Gastrocnemius medialis (tissue), 4 donors: ENCODE results near the gene PLXNC1. TPM values are rescaled to one million over a fixed set of nuclear protein-coding genes. Genes with fewer than 3 reads are reported as not detected.

ENCODE experiments used
- ATAC-seq, 2 donors: fragments of 150-250 bp; one replicate each; pipeline ENCODE4 v1.9.1; 2016
- DNase-seq, 2 donors: peaks; one replicate each; pipeline ENCODE4 v3.0.0-alpha.2; 2019
- H3K27ac ChIP-seq, 4 donors: fragments of 200-600 bp; sonication (generic); 1 replicate in 1 of 4; 2 replicates in 3 of 4; pipeline ENCODE4 v1.5.1; 2016 to 2018; ENCODE audit warnings: mild to moderate bottlenecking in 2 of 4, moderate library complexity in 1 of 4
- H3K27me3 ChIP-seq, 3 donors: fragments of 200-600 bp; sonication (generic) in 2 of 3; 1 replicate in 1 of 3; 2 replicates in 2 of 3; pipeline versions ENCODE4 v1.5.1 to v1.6.0; 2016 to 2019; ENCODE audit warnings: mild to moderate bottlenecking in 1 of 3, moderate library complexity in 1 of 3
- H3K36me3 ChIP-seq, 2 donors: fragments of 200-600 bp; sonication (generic) in 1 of 2; one replicate each; pipeline ENCODE4 v1.5.1; 2017 to 2018
- H3K4me1 ChIP-seq, 2 donors: fragments of 200-600 bp; sonication (generic) in 1 of 2; one replicate each; pipeline ENCODE4 v1.5.1; 2016 to 2017; ENCODE audit warnings: mild to moderate bottlenecking in 2 of 2
- H3K4me3 ChIP-seq, 4 donors: fragments of 200-600 bp; sonication (generic) in 3 of 4; 1 replicate in 1 of 4; 2 replicates in 3 of 4; pipeline ENCODE4 v1.5.1; 2016 to 2019; ENCODE audit warnings: mild to moderate bottlenecking in 2 of 4
- H3K9me3 ChIP-seq, 3 donors: fragments of 200-600 bp; sonication (generic) in 2 of 3; 1 replicate in 1 of 3; 2 replicates in 2 of 3; pipeline ENCODE4 v1.5.1; 2016 to 2019
- CTCF ChIP-seq, 5 experiments: fragments of 450-650 bp in 3 of 5; fragments of 200-600 bp in 2 of 5; sonication (generic) in 2 of 5; IDR thresholded peaks in 4 of 5; conservative IDR thresholded peaks in 1 of 5; 1 replicate in 4 of 5; 2 replicates in 1 of 5; pipeline ENCODE4 v1.5.1; 2016 to 2019; ENCODE audit warnings: antibody characterized with exemption in 5 of 5, mild to moderate bottlenecking in 3 of 5, moderate library complexity in 3 of 5
- POLR2A ChIP-seq, 2 donors: fragments of 450-650 bp; IDR thresholded peaks; one replicate each; pipeline ENCODE4 v1.6.1; 2017; ENCODE audit warnings: antibody characterized with exemption in 2 of 2, mild to moderate bottlenecking in 2 of 2, moderate library complexity in 2 of 2
- in situ Hi-C, 4 donors: fragments of 200-750 bp; cut with MboI; loops; one replicate each; pipeline versions ENCODE4 v1.15.0 to v1.8.0; 2017; ENCODE audit warnings: low sequenced_read_pairs in 4 of 4
- intact Hi-C: fragments of 100-400 bp; cut with DNase I; formaldehyde crosslinking; loops from one replicate; pipeline ENCODE4 v1.15.1; 2023; ENCODE audit warnings: low total_unique reads
- total RNA-seq, 4 donors: library from RNA; depleted of rRNA; stranded (reverse); fragments of >200 nt; gene quantifications; one replicate each; pipeline versions ENCODE4 v1.1.0 to v1.2.3, GENCODE V29; 2016

PLXNC1 gene
- total RNA-seq, 4 donors from 2014 or later: 0.62 to 2.2 (median 1.2) TPM

- intact Hi-C loops (loop anchor here (10.0 kb wide), 1 partner anchor 92 kb away; no protein-coding TSS in a partner anchor), in situ Hi-C loops (no loop called here)
- Histone ChIP-seq H3K36me3 (no peaks in the 10 kb centered on the region), H3K27me3 (no peaks in the 10 kb centered on the region), H3K9me3 (no peaks in the 10 kb centered on the region), H3K4me3 (no peak overlapping the region), H3K27ac (no peak overlapping the region), H3K4me1 (no peaks in the 10 kb centered on the region)
- no peak for ATAC-seq
- TF ChIP-seq POLR2A (IDR thresholded peaks at IDR 0.05): no peak
- TF ChIP-seq CTCF (IDR thresholded peaks at IDR 0.05 in 4 of 5, conservative IDR thresholded peaks at IDR 0.05 in 1 of 5): no peak
- DNase-seq: no peak
Observed at GRCh38 chr12:94202245-94203180, 54.1 kb downstream of the PLXNC1 start.

- DNase-seq (no peak), ATAC-seq (no peak)
- no peaks in the 10 kb centered on the region for H3K27me3 ChIP-seq
- no peak overlapping the region for H3K4me3 ChIP-seq
- H3K4me1 ChIP-seq: no peaks in the 10 kb centered on the region
- H3K9me3 ChIP-seq: no peaks in the 10 kb centered on the region
- no peak for TF ChIP-seq POLR2A (IDR thresholded peaks at IDR 0.05)
- no peak for TF ChIP-seq CTCF (IDR thresholded peaks at IDR 0.05 in 4 of 5, conservative IDR thresholded peaks at IDR 0.05 in 1 of 5)
- intact Hi-C loops (loop anchor here (10.0 kb wide), 1 partner anchor 92 kb away; no protein-coding TSS in a partner anchor), in situ Hi-C loops (no loop called here)
- no peak overlapping the region for H3K27ac ChIP-seq
- H3K36me3 ChIP-seq: no peaks in the 10 kb centered on the region
Observed at GRCh38 chr12:94203181-94203546, 54.8 kb downstream of the PLXNC1 start.

- in situ Hi-C loops (no loop called here), intact Hi-C loops (loop anchor here (10.0 kb wide), 1 partner anchor 91 kb away; no protein-coding TSS in a partner anchor)
- Histone ChIP-seq H3K27ac (no peak overlapping the region), H3K27me3 (no peaks in the 10 kb centered on the region), H3K36me3 (no peaks in the 10 kb centered on the region), H3K4me3 (no peak overlapping the region), H3K4me1 (no peaks in the 10 kb centered on the region), H3K9me3 (no peaks in the 10 kb centered on the region)
- ATAC-seq: no peak
- no peak for DNase-seq
- TF ChIP-seq POLR2A (IDR thresholded peaks at IDR 0.05) (no peak), CTCF (IDR thresholded peaks at IDR 0.05 in 4 of 5, conservative IDR thresholded peaks at IDR 0.05 in 1 of 5) (no peak)
Observed at GRCh38 chr12:94203796-94204195, 55.4 kb downstream of the PLXNC1 start.

GRCh38 chr12:94204499-94205247 is 56.3 kb downstream of the PLXNC1 start:
- Histone ChIP-seq H3K27ac (no peak overlapping the region), H3K27me3 (no peaks in the 10 kb centered on the region), H3K4me1 (no peaks in the 10 kb centered on the region), H3K36me3 (no peaks in the 10 kb centered on the region), H3K4me3 (no peak overlapping the region), H3K9me3 (no peaks in the 10 kb centered on the region)
- DNase-seq (no peak), ATAC-seq (no peak)
- no peak for TF ChIP-seq POLR2A (IDR thresholded peaks at IDR 0.05)
- no peak for TF ChIP-seq CTCF (IDR thresholded peaks at IDR 0.05 in 4 of 5, conservative IDR thresholded peaks at IDR 0.05 in 1 of 5)
- intact Hi-C loops: loop anchor here (10.0 kb wide), 1 partner anchor 90 kb away; no protein-coding TSS in a partner anchor
- in situ Hi-C loops: no loop called here
